PC-9 (cell line): ENCODE measurements around the gene VDAC2. TPM values are rescaled to one million over a fixed set of nuclear protein-coding genes. Genes with fewer than 3 reads are reported as not detected.
"Not testable (repeated sequence)": the region's sequence is repeated elsewhere in the genome, so short reads cannot be mapped to it uniquely, and the experiment has no call there.

Source experiments
- BruUV-seq: library from RNA; stranded (reverse); fragments of 400-500 nt; replicated peaks from 2 replicates; lab custom pipeline; 2021; lab: Mats Ljungman, UMichigan
- CTCF ChIA-PET: fragments of 300-600 bp; sonication (Branson Sonifier 250); formaldehyde crosslinking; loops from one replicate; lab custom pipeline; 2022; ENCODE audit warnings: antibody characterized with exemption; lab: Charles Lee
- POLR2A ChIA-PET: fragments of 300-600 bp; sonication (Branson Sonifier 250); formaldehyde crosslinking; loops from one replicate; lab custom pipeline; 2022; ENCODE audit warnings: antibody characterized with exemption; ENCODE audit not compliant: unreplicated experiment; lab: Charles Lee
- DNase-seq, 2 experiments: peaks; one replicate each; pipeline versions ENCODE4 v3.0.0 to v3.0.0-alpha.2; 2015 to 2022; ENCODE audit warnings: mixed read lengths in 1 of 2
- H2AFZ ChIP-seq: fragments of 200-600 bp; sonication (generic); 2 replicates; pipeline ENCODE4 v1.8.1; 2017; ENCODE audit warnings: antibody characterized with exemption
- H3F3A ChIP-seq: fragments of 200-600 bp; sonication (generic); 2 replicates; pipeline ENCODE4 v1.8.1; 2017; ENCODE audit warnings: antibody characterized with exemption, mild to moderate bottlenecking, low read depth; ENCODE audit not compliant: insufficient read depth
- H3K27ac ChIP-seq: fragments of 200-600 bp; sonication (generic); 2 replicates; pipeline ENCODE4 v1.6.1; 2016; ENCODE audit warnings: mixed run types
- H3K27me3 ChIP-seq: fragments of 200-600 bp; sonication (generic); 2 replicates; pipeline ENCODE4 v1.6.1; 2016; ENCODE audit warnings: low read depth, mixed run types; ENCODE audit not compliant: insufficient read depth
- H3K36me3 ChIP-seq: fragments of 200-600 bp; sonication (generic); 2 replicates; pipeline ENCODE4 v1.6.1; 2016; ENCODE audit warnings: low read depth, mixed run types
- H3K4me1 ChIP-seq: fragments of 200-600 bp; sonication (generic); replicated peaks from 2 replicates; pipeline ENCODE4 v1.6.1; 2016; ENCODE audit warnings: mixed run types; ENCODE audit not compliant: insufficient read depth
- H3K4me2 ChIP-seq: fragments of 200-600 bp; sonication (generic); 2 replicates; pipeline ENCODE4 v1.6.1; 2017; ENCODE audit warnings: mixed run types
- H3K4me3 ChIP-seq: fragments of 200-600 bp; sonication (generic); 2 replicates; pipeline ENCODE4 v1.6.1; 2016; ENCODE audit warnings: mixed run types
- H3K79me2 ChIP-seq: fragments of 200-600 bp; sonication (generic); 2 replicates; pipeline ENCODE4 v1.6.1; 2017; ENCODE audit warnings: low read depth, mixed run types
- H3K9me2 ChIP-seq: fragments of 200-600 bp; sonication (generic); 2 replicates; pipeline ENCODE4 v1.8.1; 2017; ENCODE audit warnings: mild to moderate bottlenecking; ENCODE audit not compliant: insufficient read depth
- H3K9me3 ChIP-seq: fragments of 200-600 bp; sonication (generic); 2 replicates; pipeline ENCODE4 v1.8.1; 2016; ENCODE audit warnings: low read depth; ENCODE audit not compliant: insufficient read depth
- H4K20me1 ChIP-seq: fragments of 200-600 bp; sonication (generic); 2 replicates; pipeline ENCODE4 v1.8.1; 2017; ENCODE audit not compliant: insufficient read depth
- EZH2 ChIP-seq: fragments of 200-600 bp; sonication (generic); IDR thresholded peaks from 2 replicates; pipeline ENCODE4 v1.8.0; 2017; ENCODE audit warnings: antibody characterized with exemption, low read depth
- intact Hi-C: fragments of 100-400 bp; cut with micrococcal nuclease; formaldehyde crosslinking; loops from one replicate; pipeline ENCODE4 v1.10.0; 2022; ENCODE audit not compliant: unreplicated experiment
- total RNA-seq: library from RNA; stranded (reverse); gene quantifications from 2 replicates; pipeline ENCODE4 v1.2.3, GENCODE V29; 2021
- TF ChIP-seq, protein P1 (sequence below): fragments of 200-600 bp; sonication (generic); conservative IDR thresholded peaks from 2 replicates; pipeline ENCODE4 v1.6.1; 2017; ENCODE audit warnings: mixed run types, antibody characterized with exemption, mild to moderate bottlenecking, moderate library complexity

Gene VDAC2
- total RNA-seq, 1 experiment from 2014 or later = 243 TPM

DNA sequence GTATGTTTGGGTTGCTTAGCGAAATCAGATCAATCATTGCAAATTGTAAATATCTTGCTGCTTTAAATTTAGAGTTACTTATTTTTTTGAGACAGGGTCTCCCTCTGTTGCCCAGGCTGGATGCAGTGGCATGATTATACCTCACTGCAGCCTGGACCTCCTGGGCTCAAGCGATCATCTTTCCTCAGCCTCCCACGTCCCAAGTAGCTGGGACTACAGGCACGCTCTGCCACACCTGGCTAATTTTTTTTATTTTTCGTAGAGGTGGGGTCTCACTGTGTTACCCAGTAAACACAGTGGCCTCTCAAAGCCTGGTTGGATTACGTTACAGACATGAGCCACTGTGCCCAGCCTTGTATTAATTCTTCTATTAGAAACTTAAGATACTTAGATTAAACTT lies 1.7 kb downstream of the VDAC2 start:
- H3K36me3 ChIP-seq = peaks cover 45% of the 10 kb centered on the region
- H3K27me3 ChIP-seq = no peaks in the 10 kb centered on the region
- peaks cover 66% of the 10 kb centered on the region for H3K79me2 ChIP-seq
- no TSS peak for BruUV-seq
- peak overlapping the region; percentile 86 for H3K27ac ChIP-seq
- intact Hi-C loops = no loop called here
- CTCF ChIA-PET = interaction anchor here (0.6 to 1.8 kb wide), 3 partner anchors 13 to 1180 kb away, joined by 3 to 23 read pairs (median 3); no protein-coding TSS in a partner anchor
- H2AFZ ChIP-seq = no peak overlapping the region
- DNase-seq = no peak
- peak overlapping the region; percentile 99 for H3K4me2 ChIP-seq
- TF ChIP-seq EZH2 = no peak
- TF ChIP-seq, protein P1, sequence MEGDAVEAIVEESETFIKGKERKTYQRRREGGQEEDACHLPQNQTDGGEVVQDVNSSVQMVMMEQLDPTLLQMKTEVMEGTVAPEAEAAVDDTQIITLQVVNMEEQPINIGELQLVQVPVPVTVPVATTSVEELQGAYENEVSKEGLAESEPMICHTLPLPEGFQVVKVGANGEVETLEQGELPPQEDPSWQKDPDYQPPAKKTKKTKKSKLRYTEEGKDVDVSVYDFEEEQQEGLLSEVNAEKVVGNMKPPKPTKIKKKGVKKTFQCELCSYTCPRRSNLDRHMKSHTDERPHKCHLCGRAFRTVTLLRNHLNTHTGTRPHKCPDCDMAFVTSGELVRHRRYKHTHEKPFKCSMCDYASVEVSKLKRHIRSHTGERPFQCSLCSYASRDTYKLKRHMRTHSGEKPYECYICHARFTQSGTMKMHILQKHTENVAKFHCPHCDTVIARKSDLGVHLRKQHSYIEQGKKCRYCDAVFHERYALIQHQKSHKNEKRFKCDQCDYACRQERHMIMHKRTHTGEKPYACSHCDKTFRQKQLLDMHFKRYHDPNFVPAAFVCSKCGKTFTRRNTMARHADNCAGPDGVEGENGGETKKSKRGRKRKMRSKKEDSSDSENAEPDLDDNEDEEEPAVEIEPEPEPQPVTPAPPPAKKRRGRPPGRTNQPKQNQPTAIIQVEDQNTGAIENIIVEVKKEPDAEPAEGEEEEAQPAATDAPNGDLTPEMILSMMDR = no peak
- H3K9me3 ChIP-seq = no peaks in the 10 kb centered on the region
- H3K4me3 ChIP-seq = peak overlapping the region; percentile 77; the same call in 1 of the 2 replicates
- peaks cover 47% of the 10 kb centered on the region for H3K4me1 ChIP-seq
- peaks cover 62% of the 10 kb centered on the region for H3F3A ChIP-seq
- peaks cover 41% of the 10 kb centered on the region for H4K20me1 ChIP-seq
- H3K9me2 ChIP-seq = no peaks in the 10 kb centered on the region
- POLR2A ChIA-PET = interaction anchor here (0.6 to 1.0 kb wide), 2 partner anchors 17 to 18 kb away, joined by 5 to 29 read pairs; no protein-coding TSS in a partner anchor

DNA sequence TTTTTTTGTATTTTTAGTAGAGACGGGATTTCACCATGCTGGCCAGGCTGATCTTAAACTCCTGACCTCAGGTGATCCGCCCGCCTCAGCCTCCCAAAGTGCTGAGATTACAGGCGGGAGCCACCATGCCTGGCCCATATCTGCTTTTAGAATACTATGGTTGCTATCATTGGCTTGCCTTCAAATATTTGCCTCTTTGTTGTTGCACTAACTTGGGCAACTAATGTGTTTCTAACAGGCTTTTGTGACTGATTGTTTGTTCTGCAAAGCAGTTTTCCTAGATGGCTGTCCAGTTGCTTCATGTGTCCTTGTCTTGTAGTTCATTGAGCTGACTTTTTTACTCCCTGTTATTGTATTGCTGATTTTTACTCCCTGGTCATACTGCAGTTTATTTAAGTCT lies 9.7 kb downstream of the VDAC2 start:
- intact Hi-C loops = no loop called here
- H3K27ac ChIP-seq = peak overlapping the region; percentile 35; the same call in 1 of the 2 replicates
- DNase-seq = no peak
- BruUV-seq = no TSS peak
- H2AFZ ChIP-seq = no peak overlapping the region
- H3K4me2 ChIP-seq = no peak overlapping the region
- no peak for TF ChIP-seq EZH2
- TF ChIP-seq, protein P1 = no peak
- ChIA-PET POLR2A (no interaction called here), CTCF (no interaction called here)
- H4K20me1 ChIP-seq = peaks cover 38% of the 10 kb centered on the region
- H3K9me3 ChIP-seq = no peaks in the 10 kb centered on the region
- H3K4me1 ChIP-seq = peaks cover 48% of the 10 kb centered on the region
- peaks cover 92% of the 10 kb centered on the region for H3K79me2 ChIP-seq
- no peaks in the 10 kb centered on the region for H3K27me3 ChIP-seq
- no peaks in the 10 kb centered on the region for H3K9me2 ChIP-seq
- H3K36me3 ChIP-seq = peaks cover 59% of the 10 kb centered on the region
- H3F3A ChIP-seq = peaks cover 86% of the 10 kb centered on the region
- no peak overlapping the region for H3K4me3 ChIP-seq

DNA sequence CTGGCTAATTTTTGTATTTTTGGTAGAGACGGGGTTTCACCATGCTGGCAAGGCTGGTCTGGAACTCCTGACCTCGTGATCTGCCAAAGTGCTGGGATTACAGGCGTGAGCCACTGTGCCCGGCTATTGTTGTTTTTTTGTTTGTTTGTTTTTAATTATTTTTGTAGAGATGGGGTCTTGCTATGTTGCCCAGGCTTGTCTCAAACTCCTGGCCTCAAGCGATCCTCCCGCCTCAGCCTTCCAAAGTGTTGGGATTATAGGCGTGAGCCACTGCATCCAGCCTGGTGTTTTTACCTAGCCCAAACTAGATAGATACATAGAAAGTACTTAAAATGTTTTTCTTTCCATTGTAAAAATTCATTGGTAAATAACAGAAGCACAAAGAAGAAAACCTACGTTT lies 10.9 kb downstream of the VDAC2 start:
- H3K4me2 ChIP-seq, BruUV-seq, H3K9me3 ChIP-seq, CTCF ChIA-PET, intact Hi-C loops, H2AFZ ChIP-seq, H3K27me3 ChIP-seq, DNase-seq, H3K27ac ChIP-seq, H3K9me2 ChIP-seq, H3K4me3 ChIP-seq: not testable (repeated sequence)
- Histone ChIP-seq H3K4me1 (peaks cover 49% of the 10 kb centered on the region), H4K20me1 (peaks cover 36% of the 10 kb centered on the region), H3F3A (peaks cover 88% of the 10 kb centered on the region), H3K79me2 (peaks cover 88% of the 10 kb centered on the region), H3K36me3 (peaks cover 55% of the 10 kb centered on the region)
- POLR2A ChIA-PET = interaction anchor here (0.7 kb wide), 1 partner anchor 233 kb away, joined by 13 read pairs; no protein-coding TSS in a partner anchor
